Left lung (tissue), 10 donors: ENCODE measurements around the gene SESN3. TPM values are rescaled to one million over a fixed set of nuclear protein-coding genes. Genes with fewer than 3 reads are reported as not detected.
A peak's percentile ranks its signal among the peaks of the same experiment; 100 is the strongest.
"Not testable (repeated sequence)": the region's sequence is repeated elsewhere in the genome, so short reads cannot be mapped to it uniquely, and the experiment has no call there.

Experiments used
- ATAC-seq: fragments of 200-7000 bp; cut with Tn5 transposase; one replicate; pipeline ENCODE4 v1.9.1; 2020; ENCODE audit warnings: moderate library complexity
- DNase-seq, 4 donors: peaks; one replicate each; pipeline ENCODE4 v3.0.0-alpha.2; 2013 to 2020
- H3K27ac ChIP-seq, 2 donors: fragments of 200-600 bp; sonication (generic) in 1 of 2; one replicate each; pipeline versions ENCODE4 v1.5.0 to v1.8.0; 2020 to 2021
- H3K27me3 ChIP-seq, 2 donors: fragments of 200-600 bp; sonication (generic) in 1 of 2; one replicate each; pipeline versions ENCODE4 v1.5.0 to v1.8.0; 2020 to 2021
- H3K36me3 ChIP-seq, 2 donors: fragments of 200-600 bp; sonication (generic) in 1 of 2; one replicate each; pipeline versions ENCODE4 v1.5.0 to v1.8.0; 2020 to 2021
- H3K4me1 ChIP-seq, 2 donors: fragments of 200-600 bp; one replicate each; pipeline ENCODE4 v1.8.0; 2021
- H3K4me3 ChIP-seq, 2 donors: fragments of 200-600 bp; sonication (generic) in 1 of 2; one replicate each; pipeline versions ENCODE4 v1.5.0 to v1.8.0; 2020 to 2021; ENCODE audit warnings: mild to moderate bottlenecking in 1 of 2
- H3K9me3 ChIP-seq, 2 donors: fragments of 200-600 bp; sonication (generic) in 1 of 2; one replicate each; pipeline versions ENCODE4 v1.5.0 to v1.8.0; 2020 to 2021
- intact Hi-C, 2 donors: fragments of 100-400 bp; cut with DNase I; formaldehyde crosslinking; loops; one replicate each; pipeline versions ENCODE4 v1.11.2 to v1.14.2; 2022
- polyA plus RNA-seq, 6 donors: library from polyadenylated mRNA; unstranded; fragments of 120-200 nt; gene quantifications; one replicate each; pipeline ENCODE4 v1.2.1, GENCODE V29; 2013; ENCODE audit not compliant: insufficient read length in 6 of 6
- total RNA-seq, 2 donors: library from RNA; stranded (reverse); fragmentation: NEBNext Ultra II Directional; extraction: Animal tissue kit (Norgen Biotek cat#: 25700); gene quantifications; one replicate each; pipeline ENCODE4 v1.2.1, GENCODE V29; 2021
- TF ChIP-seq, protein P1 (sequence below), 2 donors: fragments of 200-600 bp; sonication (generic) in 1 of 2; IDR thresholded peaks; one replicate each; pipeline versions ENCODE4 v1.5.0 to v1.8.0; 2021; ENCODE audit warnings: antibody characterized with exemption in 2 of 2
- donor health status: DM: no; HTN: yes; CAD: no.
- donor health status: DM: no; HTN: no; CAD: no.

The SESN3 gene
- total and polyA plus RNA-seq, 8 donors, result 45.0 to 87.8 (median 72.5) TPM

- TF ChIP-seq, protein P1, sequence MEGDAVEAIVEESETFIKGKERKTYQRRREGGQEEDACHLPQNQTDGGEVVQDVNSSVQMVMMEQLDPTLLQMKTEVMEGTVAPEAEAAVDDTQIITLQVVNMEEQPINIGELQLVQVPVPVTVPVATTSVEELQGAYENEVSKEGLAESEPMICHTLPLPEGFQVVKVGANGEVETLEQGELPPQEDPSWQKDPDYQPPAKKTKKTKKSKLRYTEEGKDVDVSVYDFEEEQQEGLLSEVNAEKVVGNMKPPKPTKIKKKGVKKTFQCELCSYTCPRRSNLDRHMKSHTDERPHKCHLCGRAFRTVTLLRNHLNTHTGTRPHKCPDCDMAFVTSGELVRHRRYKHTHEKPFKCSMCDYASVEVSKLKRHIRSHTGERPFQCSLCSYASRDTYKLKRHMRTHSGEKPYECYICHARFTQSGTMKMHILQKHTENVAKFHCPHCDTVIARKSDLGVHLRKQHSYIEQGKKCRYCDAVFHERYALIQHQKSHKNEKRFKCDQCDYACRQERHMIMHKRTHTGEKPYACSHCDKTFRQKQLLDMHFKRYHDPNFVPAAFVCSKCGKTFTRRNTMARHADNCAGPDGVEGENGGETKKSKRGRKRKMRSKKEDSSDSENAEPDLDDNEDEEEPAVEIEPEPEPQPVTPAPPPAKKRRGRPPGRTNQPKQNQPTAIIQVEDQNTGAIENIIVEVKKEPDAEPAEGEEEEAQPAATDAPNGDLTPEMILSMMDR (IDR thresholded peaks at IDR 0.05), result no peak
These were observed 12.9 kb downstream of the SESN3 start for GRCh38 chr11:95218149-95218548.

GRCh38 chr11:95212609-95213008 is 18.4 kb downstream of the SESN3 start:
- Histone ChIP-seq H3K27me3 (no peaks in the 10 kb centered on the region), H3K27ac (no peak overlapping the region), H3K9me3 (peaks cover 0 to 3% of the 10 kb centered on the region in 2 donors), H3K4me1 (no peaks in the 10 kb centered on the region), H3K36me3 (no peaks in the 10 kb centered on the region), H3K4me3 (no peak overlapping the region)
- no peak for DNase-seq
- ATAC-seq, result no peak
- TF ChIP-seq, protein P1 (IDR thresholded peaks at IDR 0.05), result no peak
- intact Hi-C loops, result no loop called here

More at GRCh38 chr11:95218149-95218548, 12.9 kb downstream of the SESN3 start:
- intact Hi-C loops, result no loop called here
- H3K27me3 ChIP-seq, result no peaks in the 10 kb centered on the region
- no peak overlapping the region for H3K4me3 ChIP-seq
- no peak overlapping the region for H3K27ac ChIP-seq
- no peaks in the 10 kb centered on the region for H3K9me3 ChIP-seq
- no peak for ATAC-seq
- H3K36me3 ChIP-seq, result no peaks in the 10 kb centered on the region
- no peak for DNase-seq
- no peaks in the 10 kb centered on the region for H3K4me1 ChIP-seq

- DNase-seq, result not testable (repeated sequence)
These were observed 21.5 kb downstream of the SESN3 start for GRCh38 chr11:95209535-95209934.

GRCh38 chr11:95200781-95201457 is 30.1 kb downstream of the SESN3 start:
- no peak overlapping the region for H3K4me3 ChIP-seq
- intact Hi-C loops, result no loop called here
- no peaks in the 10 kb centered on the region for H3K27me3 ChIP-seq
- DNase-seq (no peak), ATAC-seq (no peak)
- TF ChIP-seq, protein P1 (IDR thresholded peaks at IDR 0.05), result no peak
- no peaks in the 10 kb centered on the region for H3K4me1 ChIP-seq
- no peak overlapping the region for H3K27ac ChIP-seq
- H3K9me3 ChIP-seq, result no peaks in the 10 kb centered on the region
- H3K36me3 ChIP-seq, result no peaks in the 10 kb centered on the region

More at GRCh38 chr11:95209535-95209934, 21.5 kb downstream of the SESN3 start:
- H3K27me3 ChIP-seq, H3K4me3 ChIP-seq, H3K9me3 ChIP-seq, intact Hi-C loops, H3K4me1 ChIP-seq, ATAC-seq, H3K27ac ChIP-seq, H3K36me3 ChIP-seq: not testable (repeated sequence)

DNA sequence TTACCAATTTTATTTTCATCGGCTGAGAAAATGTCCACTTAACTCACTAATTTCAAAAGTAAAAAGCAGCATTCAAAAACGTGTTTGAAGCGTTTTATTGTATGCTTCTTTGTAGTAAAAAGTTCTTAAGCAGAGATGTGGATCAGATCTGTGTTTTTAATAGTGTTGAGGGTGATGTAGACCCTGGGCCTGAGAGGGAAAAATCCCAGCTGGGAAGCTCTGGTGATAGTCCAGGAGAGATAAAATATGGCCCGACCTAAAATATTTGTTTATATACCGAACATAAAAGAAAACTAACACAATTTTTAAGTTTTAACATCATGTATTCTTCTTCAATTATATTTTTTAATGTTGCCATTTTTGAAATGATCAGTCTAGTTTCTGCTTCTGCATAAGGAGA is 35.2 kb downstream of the SESN3 start:
- Histone ChIP-seq H3K4me3 (no peak overlapping the region), H3K36me3 (peaks cover 0 to 6% of the 10 kb centered on the region in 2 donors), H3K9me3 (no peaks in the 10 kb centered on the region), H3K27me3 (no peaks in the 10 kb centered on the region), H3K4me1 (no peaks in the 10 kb centered on the region), H3K27ac (no peak overlapping the region)
- peak in 2 of 4 donors; percentile 29 to 52 for DNase-seq
- ATAC-seq, result no peak
- intact Hi-C loops, result no loop called here
- TF ChIP-seq, protein P1 (IDR thresholded peaks at IDR 0.05), result no peak

GRCh38 chr11:95193541-95193940 is 37.5 kb downstream of the SESN3 start:
- H3K27ac ChIP-seq, result no peak overlapping the region
- TF ChIP-seq, protein P1 (IDR thresholded peaks at IDR 0.05), result no peak
- no peaks in the 10 kb centered on the region for H3K27me3 ChIP-seq
- ATAC-seq, result no peak
- peaks cover 0 to 11% of the 10 kb centered on the region in 2 donors for H3K36me3 ChIP-seq
- intact Hi-C loops, result no loop called here
- no peak overlapping the region for H3K4me3 ChIP-seq
- H3K9me3 ChIP-seq, result no peaks in the 10 kb centered on the region
- no peak for DNase-seq
- H3K4me1 ChIP-seq, result no peaks in the 10 kb centered on the region
